ENCODE measurements around the gene ADGRA3. TPM values are rescaled to one million over a fixed set of nuclear protein-coding genes. Genes with fewer than 3 reads are reported as not detected.
"Not testable (repeated sequence)": the region's sequence is repeated elsewhere in the genome, so short reads cannot be mapped to it uniquely, and the experiment has no call there.

The ADGRA3 gene
- polyA plus RNA-seq, 3 donors: 0.07 TPM; not detected in 2

- Mint-ChIP-seq H3K4me1 (peaks cover 7% of the 10 kb centered on the region), H3K27me3 (ENCODE audit: low read depth in 3 of 3) (no peaks in the 10 kb centered on the region), H3K27ac (no peak overlapping the region), H3K9me3 (peaks cover 0 to 3% (median 0%) of the 10 kb centered on the region in 7 donors), H3K36me3 (no peaks in the 10 kb centered on the region), H3K4me3 (no peak overlapping the region)
- intact Hi-C loops (cut with micrococcal nuclease): no loop called here
- Histone ChIP-seq H3K27ac (ENCODE audit: low read depth in 1 of 2, low read length in 2 of 2) (no peak overlapping the region), H3K9me3 (replicated peaks in 1 of 2; ENCODE audit: control insufficient read depth in 1 of 2, insufficient read depth in 1 of 2, low read length in 2 of 2) (no peaks in the 10 kb centered on the region), H2AFZ (ENCODE audit: insufficient read depth, low read depth, low read length, poor library complexity, severe bottlenecking) (no peak overlapping the region), H3K9ac (ENCODE audit: insufficient read depth, low read length, poor library complexity, severe bottlenecking) (no peak overlapping the region), H3K36me3 (replicated peaks in 1 of 2; ENCODE audit: control insufficient read depth in 1 of 2, insufficient read depth in 2 of 2, low read length in 2 of 2) (no peaks in the 10 kb centered on the region), H3K79me2 (ENCODE audit: insufficient read depth, low read length) (no peaks in the 10 kb centered on the region), H3K4me2 (replicated peaks; ENCODE audit: extremely low read depth, low read length, poor library complexity, severe bottlenecking) (no peak overlapping the region), H4K20me1 (ENCODE audit: insufficient read depth, low read length) (no peaks in the 10 kb centered on the region), H3K4me3 (replicated peaks in 1 of 3; ENCODE audit: low read depth in 2 of 3, low read length in 3 of 3) (no peak overlapping the region), H3K4me1 (ENCODE audit: control insufficient read depth in 1 of 2, insufficient read depth in 2 of 2, low read length in 2 of 2) (no peaks in the 10 kb centered on the region), H3K27me3 (ENCODE audit: control insufficient read depth in 2 of 2, insufficient read depth in 2 of 2, low read length in 2 of 2) (no peaks in the 10 kb centered on the region)
- no peak for TF ChIP-seq CTCF (IDR thresholded peaks at IDR 0.05)
- no peak for DNase-seq
- WGBS (ENCODE audit: insufficient coverage): 100% methylated on average over 2 of the region's 7 CpGs
Observed at GRCh38 chr4:22476011-22476410, 39.9 kb downstream of the ADGRA3 start.

- H3K9me3 ChIP-seq (replicated peaks in 1 of 2; ENCODE audit: control insufficient read depth in 1 of 2, insufficient read depth in 1 of 2, low read length in 2 of 2); H3K79me2 ChIP-seq (ENCODE audit: insufficient read depth, low read length); H2AFZ ChIP-seq (ENCODE audit: insufficient read depth, low read depth, low read length, poor library complexity, severe bottlenecking); intact Hi-C loops (cut with micrococcal nuclease); H3K4me3 Mint-ChIP-seq; H3K9ac ChIP-seq (ENCODE audit: insufficient read depth, low read length, poor library complexity, severe bottlenecking); H3K4me1 Mint-ChIP-seq; H3K36me3 Mint-ChIP-seq; H3K4me1 ChIP-seq (ENCODE audit: control insufficient read depth in 1 of 2, insufficient read depth in 2 of 2, low read length in 2 of 2); H3K4me3 ChIP-seq (replicated peaks in 1 of 3; ENCODE audit: low read depth in 2 of 3, low read length in 3 of 3); H3K9me3 Mint-ChIP-seq; H3K27me3 ChIP-seq (ENCODE audit: control insufficient read depth in 2 of 2, insufficient read depth in 2 of 2, low read length in 2 of 2); H3K27me3 Mint-ChIP-seq (ENCODE audit: low read depth in 3 of 3); H3K36me3 ChIP-seq (replicated peaks in 1 of 2; ENCODE audit: control insufficient read depth in 1 of 2, insufficient read depth in 2 of 2, low read length in 2 of 2); H3K27ac ChIP-seq (ENCODE audit: low read depth in 1 of 2, low read length in 2 of 2); H4K20me1 ChIP-seq (ENCODE audit: insufficient read depth, low read length); H3K4me2 ChIP-seq (replicated peaks; ENCODE audit: extremely low read depth, low read length, poor library complexity, severe bottlenecking); DNase-seq: not testable (repeated sequence)
- 91% methylated on average over 13 of the region's 16 CpGs for WGBS (ENCODE audit: insufficient coverage)
- peak overlapping the region in 1 of 7 donors; percentile 44 for H3K27ac Mint-ChIP-seq
Observed at GRCh38 chr4:22475311-22475646, 40.6 kb downstream of the ADGRA3 start.
